ENCODE data around the gene TMEM270. TPM values are rescaled to one million over a fixed set of nuclear protein-coding genes. Genes with fewer than 3 reads are reported as not detected.
"Not testable (repeated sequence)": the region's sequence is repeated elsewhere in the genome, so short reads cannot be mapped to it uniquely, and the experiment has no call there.

The TMEM270 gene
- total RNA-seq, 1 donor from 2014 or later, result not detected

DNA sequence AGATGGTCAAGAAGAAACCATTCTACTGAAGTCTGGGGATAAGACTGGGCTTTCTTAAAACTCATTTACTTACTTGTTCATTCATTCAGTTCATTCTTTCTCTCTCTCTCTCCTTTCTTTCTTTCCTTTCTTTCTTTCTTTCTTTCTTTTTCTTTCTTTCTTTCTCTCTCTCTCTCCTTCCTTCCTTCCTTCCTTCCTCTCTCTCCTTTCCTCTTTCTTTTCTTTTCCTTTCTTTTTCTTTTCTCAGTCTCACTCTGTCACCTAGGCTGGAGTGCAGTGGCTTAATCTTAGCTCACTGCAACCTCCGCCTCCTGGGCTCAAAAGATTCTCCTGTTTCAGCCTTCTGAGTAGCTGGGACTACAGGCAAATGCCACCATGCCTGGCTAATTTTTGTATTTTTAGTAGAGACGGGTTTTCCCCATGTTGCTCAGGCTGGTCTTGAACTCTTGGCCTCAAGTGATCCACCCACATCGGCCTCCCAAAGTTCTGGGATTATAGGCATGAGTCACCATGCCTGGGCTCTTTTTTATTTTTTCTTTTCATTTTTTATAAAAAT lies 24.0 kb downstream of the TMEM270 start:
- intact Hi-C loops (cut with micrococcal nuclease), result not testable (repeated sequence)

DNA sequence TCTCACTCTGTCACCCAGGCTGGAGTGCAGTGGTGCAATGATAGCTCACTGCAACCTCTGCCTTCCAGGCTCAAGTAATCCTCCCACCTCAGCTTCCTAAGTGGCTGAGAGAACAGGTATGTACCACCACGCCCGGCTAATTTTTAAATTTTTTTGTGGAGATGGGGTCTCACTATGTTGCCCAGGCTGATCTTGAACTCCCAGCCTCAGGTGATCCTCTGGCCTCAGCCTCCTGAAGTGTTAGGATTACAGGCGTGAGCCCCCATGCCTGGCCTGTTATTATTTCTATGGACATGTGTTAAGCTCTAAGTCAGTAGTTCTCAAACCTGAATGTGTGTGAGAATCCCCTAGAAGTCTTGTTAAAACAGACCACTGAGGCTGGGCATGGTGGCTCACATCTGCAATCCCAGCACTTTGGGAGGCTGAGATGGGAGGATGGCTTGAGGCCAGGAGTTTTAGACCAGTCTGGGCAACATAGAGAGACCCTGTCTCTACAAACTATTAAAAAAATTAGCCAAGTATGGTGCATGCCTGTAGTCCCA lies 24.5 kb downstream of the TMEM270 start:
- intact Hi-C loops (cut with micrococcal nuclease), result no loop called here

DNA sequence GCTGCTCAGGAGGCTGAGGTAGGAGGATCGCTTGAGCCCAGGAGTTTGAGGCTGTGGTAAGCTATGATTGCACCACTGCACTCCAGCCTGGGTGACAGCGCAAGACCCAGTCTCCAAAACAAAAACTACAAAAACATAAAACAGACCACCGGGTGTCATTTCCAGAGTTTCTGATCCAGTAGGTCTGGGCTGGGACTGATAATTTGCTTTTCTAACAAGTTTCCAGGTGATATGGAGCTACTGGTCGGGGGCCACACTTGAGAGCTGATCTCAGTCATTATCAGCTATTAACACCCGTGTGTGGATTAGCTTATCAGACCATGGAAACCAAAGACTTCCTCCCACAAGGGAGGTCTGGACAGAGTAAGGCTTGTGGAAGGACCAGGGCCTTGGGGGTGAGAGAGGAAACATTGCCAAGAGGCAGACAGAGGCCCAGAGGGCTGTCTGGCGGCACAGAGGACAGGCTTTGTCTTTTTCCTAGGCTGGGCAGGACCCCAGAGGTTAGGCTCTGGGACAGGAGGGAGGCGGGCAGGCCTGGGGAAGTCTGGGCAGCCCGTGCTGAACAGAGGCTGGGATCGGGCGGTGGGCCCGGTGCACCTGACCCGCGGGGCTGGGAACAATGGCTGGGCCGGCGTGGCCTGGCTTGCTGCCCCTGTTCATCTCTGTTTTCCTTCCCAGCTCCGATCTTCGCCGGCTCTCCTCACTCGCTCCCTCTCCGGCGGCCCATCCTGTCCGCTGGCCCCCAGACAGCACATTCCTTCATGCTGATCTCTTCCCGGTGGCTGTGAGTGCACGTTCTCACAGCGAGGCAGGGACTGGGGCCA lies 25.2 kb downstream of the TMEM270 start:
- intact Hi-C loops (cut with micrococcal nuclease), result no loop called here

DNA sequence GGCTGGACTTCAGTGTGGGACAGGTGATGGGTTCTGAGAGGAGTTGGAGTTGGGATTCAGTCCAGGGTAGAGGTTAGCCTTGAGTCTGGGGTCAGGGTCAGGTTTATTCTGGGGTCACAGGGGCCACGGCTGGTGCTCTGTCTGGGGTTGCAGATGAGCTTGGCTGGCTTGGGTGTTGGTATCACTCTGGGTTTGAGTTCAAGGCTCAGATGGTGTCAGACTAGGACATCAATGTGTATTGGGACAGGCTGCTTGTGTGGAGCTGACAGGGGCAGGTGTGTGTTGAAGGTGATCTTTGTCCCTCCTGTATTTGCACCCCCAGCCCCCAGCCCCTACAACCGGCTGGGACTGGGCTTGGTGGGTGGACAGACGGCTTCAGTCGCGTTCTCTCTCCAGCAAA lies 26.8 kb downstream of the TMEM270 start:
- intact Hi-C loops (cut with micrococcal nuclease), result no loop called here

DNA sequence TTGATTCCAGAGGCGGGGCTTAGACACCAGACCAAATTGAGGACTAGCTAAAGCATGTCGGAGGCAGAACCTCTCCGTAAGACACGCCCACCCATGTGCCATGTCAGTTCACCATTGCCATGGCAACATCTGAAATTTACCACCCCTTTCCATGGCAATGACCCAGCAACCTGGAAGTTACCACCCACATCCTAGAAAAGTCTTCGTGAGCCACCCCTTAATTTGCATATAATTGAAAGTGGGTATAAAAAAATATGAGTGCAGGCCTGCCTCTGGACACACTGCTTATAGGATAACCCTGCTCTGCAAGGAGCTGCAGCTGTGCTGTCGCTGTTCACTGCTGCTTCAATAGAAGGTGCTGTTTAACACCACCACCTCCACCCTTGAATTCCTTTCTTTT lies 28.0 kb downstream of the TMEM270 start:
- intact Hi-C loops (cut with micrococcal nuclease), result no loop called here

DNA sequence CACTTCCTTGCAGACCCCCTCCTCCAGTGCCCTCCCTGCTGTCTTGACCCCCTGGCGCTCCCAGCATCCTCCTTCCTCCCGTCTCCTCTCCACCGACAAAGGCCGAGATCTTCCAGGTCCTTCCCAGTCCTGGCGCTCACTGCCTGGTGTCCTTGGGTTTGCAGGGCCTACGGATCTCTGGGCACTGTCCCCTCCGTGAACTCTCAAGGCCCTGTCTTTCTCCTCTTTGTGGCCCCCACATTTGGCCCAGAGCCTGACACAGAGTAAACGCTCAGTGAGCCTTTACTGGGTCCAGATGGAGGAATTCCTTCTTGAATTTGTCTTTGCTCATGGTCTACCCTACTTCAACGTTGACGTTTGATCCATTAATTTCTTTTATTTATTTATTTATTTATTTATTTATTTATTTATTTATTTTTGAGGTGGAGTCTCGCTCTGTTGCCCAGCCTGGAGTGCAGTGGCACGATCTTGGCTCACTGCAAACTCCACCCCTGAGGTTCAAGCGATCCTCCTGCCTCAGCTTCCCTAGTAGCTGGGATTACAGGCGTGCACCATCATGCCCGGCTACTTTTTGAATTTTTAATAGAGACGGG lies 29.7 kb downstream of the TMEM270 start:
- intact Hi-C loops (cut with micrococcal nuclease), result no loop called here

DNA sequence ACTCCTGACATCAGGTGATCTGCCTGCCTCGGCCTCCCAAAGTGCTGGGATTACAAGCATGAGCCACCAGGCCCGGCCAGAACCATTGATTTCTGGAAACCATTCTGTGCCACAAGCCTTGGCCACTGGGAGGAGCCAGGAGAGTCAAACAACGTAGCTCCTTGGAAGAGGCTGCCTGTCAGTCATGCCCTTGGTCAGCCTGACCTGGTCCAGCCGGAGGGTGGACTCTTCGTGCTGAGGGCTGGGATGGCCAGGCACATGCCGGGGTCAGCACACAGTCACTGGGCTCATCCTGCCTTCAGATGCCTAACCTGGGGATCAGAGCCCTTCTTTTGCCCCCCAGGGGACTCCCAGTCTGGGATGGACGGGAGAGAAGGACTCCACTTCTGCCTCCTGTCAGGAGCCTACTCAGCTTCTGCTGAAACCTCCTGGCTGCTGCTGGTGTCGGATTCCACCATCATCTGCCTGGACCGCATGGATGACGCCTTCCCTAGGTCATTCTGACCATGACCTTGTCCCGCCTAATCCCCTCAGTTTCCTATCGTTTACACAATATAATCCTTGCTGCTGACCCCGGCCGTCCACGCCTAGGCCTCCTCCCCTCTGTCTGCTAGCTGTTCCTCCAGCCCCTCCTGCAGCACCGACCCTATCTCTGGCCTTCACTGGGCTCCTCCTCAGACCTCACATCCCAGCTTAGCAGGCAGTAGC lies 30.4 kb downstream of the TMEM270 start:
- intact Hi-C loops (cut with micrococcal nuclease), result no loop called here

DNA sequence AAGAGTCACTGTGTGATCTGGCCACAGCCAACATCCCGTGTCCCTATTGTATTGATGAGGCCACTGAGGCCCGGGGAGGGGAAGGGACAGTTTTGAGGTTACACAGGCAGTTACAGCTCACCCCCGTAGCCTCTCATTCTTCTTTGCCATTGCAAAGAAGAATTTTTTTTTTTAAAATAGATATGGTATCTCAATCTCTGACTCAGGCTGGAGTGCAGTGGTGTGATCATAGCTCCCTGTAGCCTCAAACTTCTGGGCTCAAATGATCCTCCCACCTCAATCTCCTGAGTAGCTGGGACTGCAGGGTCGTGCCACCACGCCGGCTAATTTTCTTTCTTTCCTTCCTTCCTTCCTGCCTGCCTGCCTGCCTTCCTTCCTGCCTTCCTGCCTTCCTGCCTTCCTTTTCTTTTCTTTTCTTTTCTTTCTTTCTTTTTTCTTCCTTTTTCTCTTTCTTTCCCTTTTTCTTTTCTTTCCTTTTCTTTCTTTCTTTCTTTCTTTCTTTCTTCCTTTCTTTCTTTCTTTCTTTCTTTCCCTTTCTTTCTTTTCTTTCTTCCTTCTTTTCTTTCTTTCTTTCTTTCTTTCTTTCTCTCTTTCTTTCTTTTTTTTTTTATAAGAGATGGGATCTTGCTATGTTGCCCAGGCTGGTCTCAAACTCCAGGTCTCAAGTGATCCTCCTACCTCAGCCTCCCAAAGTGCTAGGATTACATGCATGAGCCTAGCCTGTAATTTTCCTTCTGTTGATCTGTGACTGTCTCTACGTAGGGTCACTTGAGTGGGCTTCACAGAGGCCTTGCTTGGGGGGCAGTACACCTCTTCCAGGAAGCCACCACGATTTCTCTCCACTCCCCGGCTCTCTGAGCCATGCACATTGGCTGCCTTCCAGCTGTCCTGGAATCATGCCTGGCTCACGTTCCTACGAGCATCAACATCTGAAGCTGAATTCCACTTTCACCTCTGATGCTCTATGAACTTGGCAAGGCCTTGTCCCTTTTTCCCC lies 31.3 kb downstream of the TMEM270 start:
- intact Hi-C loops (cut with micrococcal nuclease), result no loop called here

DNA sequence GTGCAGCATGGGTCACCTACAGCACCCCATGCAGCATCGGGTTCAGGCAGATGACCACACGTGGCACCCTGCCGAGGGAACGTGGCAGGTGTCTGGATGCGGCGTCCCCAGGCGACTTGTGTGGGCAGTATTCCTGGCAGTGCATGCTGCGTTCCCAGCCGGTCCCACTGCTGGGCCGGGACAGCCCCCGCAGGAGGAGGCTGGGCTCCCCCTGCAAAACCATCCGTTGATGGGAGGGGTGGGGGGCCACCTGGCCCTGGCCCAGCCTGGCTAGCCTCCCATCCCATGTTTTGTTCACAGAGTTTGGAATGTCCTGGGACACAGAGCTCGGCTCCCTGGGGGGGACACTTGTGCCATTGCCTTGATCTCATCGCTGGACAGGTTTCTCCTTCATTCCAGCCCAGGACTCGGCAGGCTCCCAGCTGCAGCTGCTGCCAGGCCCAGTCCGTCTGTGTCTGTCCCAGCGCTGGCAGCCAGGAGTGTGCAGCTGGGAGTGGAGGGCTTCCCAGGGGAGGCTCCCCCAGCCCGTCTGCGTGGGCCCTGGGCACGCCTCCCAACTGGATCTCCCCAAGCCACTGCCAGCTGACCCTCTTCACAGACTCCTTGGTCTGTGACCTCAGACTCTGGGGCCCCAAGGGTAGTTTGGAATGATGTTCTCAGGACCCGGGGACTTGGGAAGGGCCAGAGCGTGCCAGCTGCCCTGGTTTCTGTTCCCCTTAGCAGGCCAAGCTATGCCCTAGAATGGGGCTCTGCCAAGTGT lies 32.6 kb downstream of the TMEM270 start:
- intact Hi-C loops (cut with micrococcal nuclease), result no loop called here

DNA sequence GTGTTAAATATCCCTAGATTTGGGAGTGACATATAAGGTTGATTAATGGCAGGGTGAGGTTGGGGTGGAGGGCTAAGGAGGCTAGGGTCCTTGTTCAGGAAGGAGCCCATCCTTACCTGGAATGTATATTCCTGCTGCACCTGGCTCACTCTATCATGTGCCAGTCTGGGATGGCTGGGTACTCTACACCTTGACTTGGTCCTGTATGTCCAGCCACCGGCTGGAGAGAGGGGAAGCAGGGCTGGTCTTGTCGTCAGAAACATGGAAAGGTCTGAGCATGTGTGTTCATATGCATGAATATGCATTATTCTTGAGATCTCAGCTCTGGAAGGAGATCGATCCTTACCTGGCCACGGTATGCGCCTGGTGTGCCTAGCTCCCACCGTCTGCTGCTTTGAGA lies 33.2 kb downstream of the TMEM270 start:
- intact Hi-C loops (cut with micrococcal nuclease), result no loop called here

DNA sequence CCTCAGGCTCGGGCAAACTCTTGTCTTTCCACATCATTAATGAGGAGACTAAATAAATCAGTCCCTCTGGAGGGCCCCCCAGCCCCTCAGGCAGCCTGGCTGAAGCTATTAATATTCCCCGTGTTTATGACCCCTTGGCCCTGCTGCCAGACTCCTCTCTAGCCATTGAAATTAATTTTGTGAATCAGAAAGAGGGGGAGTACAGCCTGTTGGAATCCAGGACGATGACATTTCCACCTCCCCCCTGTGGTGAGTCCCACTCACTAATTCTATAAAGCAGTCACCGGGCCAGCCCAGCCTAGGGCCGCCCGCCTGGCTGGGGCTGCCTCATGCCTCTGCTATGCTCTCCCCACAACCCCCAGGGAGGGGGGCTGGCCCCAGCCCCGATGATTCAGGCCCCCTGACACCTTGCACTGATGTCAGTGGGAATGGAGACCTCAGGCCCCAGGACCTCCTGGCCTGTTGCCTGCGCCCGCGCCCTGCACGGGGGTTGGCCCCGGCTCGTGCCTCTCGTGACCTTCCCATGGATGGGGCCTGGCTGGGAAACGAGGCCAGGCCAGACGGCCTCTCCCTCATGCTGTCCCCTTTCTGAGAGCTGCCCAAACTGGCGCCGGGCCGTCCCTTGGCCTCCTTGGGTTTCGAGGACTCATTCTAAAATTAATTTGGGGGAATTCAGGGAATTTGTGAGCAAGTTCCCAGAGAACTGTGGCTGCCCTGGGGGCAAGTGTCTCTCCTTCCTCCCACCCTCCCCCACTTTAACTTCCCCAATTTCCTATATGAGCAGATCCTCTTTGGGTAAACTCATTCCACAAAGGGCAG lies 34.0 kb downstream of the TMEM270 start:
- intact Hi-C loops (cut with micrococcal nuclease), result no loop called here

DNA sequence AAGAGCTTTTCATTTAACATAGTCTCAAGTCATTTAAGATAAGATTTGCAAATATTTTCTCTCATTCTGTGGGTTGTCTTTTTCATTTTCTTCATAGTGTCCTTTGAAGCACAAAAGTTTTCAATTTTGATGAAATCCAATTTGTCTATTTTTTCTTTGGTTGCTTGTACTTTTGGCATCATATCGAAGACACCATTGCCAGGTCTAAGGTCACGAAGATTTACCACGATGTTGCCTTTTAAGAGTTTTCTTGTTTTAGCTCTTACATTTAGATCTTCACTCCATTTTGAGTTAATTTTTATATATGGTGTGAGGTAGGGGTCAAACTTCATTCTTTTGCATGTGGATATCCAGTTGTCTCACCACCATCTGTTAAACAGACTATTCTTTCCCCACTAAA lies 34.7 kb downstream of the TMEM270 start:
- intact Hi-C loops (cut with micrococcal nuclease), result no loop called here

DNA sequence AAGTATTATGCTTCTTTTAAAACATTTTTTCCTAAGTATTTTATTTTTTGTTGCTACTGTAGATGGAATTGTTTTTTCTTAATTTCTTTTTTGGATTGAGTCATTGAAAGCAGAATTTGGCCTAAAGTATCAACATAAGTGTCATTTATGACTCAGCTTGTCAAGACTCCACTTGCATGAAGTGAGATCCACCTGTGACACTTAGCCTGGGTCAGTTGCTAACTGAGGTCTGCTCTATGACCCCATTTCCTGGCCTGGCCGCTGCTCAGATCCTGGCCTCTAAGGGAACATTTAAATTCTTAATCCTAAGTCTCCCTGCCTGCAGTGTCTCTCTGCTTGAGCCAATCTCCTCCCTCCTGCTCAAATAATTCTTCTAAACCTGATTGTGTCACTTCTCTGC lies 35.5 kb downstream of the TMEM270 start:
- intact Hi-C loops (cut with micrococcal nuclease), result no loop called here

DNA sequence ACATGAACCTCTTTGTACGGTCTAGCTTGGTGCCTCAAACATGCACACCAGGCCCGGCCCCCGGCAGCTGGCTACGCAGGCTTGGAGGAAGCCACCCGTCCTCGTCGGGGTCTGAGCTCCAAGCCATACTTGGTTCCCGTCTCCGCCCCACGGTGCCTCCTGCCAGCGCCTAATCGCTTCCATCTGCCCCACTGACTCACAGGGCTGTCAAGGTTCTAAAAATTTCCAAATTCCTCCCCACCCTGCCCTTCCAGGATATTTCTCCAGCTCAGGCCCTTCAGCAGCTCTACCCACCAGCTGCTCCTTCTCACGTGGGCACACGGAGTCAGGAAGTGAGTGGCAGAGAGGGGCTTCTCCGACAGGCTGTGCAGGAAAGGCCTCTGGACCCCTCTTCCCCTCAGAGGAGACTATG lies 38.8 kb downstream of the TMEM270 start:
- intact Hi-C loops (cut with micrococcal nuclease), result no loop called here

DNA sequence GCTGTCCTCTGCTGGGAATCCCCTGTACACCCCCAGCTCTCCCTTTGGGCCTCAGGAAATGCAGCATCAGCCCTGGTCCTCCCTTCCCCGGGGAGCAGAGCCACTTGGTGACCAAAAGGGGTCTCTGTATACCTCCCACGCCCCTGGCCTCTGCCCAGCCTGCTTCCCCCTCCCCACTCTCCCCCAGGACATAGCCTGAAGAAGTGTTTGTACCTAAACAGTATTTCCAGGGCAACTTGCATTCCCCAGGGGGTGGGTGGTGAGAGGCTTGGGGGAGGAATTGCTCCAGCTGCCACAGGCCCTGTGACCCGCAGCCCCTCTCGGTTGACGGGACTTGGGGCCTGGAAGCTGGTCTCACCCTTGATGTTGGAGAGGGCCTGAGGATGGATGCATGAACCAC lies 39.3 kb downstream of the TMEM270 start:
- intact Hi-C loops (cut with micrococcal nuclease), result no loop called here

DNA sequence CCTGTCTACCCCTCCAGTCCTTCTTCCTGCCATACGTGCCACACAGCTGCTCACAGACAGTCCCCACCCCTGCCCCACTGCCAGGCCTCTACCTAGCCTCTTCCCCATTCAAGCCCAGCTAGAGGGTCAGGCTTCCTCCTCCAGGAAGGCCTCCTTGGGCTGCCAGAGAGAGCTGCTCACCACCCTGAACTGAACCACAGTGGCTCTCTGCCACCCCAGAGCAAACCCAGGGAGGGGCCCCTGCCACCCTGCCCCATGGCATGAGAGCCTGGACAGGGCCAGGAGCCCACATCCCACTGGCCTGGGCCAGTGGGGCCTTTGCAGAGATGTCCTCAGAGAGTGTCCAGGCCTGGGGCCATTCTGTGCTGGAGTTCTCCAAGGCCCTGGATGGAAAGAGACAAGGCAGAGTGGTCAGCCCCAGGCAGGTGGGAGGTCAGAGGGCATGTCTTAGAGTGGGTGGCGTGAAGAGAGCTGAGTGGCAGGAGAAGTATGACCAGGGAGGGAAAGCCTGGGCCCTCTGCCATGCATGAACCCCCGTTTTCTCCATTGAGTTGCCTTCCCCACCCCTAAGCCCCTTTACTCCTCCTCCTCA lies 40.4 kb downstream of the TMEM270 start:
- intact Hi-C loops (cut with micrococcal nuclease), result no loop called here

DNA sequence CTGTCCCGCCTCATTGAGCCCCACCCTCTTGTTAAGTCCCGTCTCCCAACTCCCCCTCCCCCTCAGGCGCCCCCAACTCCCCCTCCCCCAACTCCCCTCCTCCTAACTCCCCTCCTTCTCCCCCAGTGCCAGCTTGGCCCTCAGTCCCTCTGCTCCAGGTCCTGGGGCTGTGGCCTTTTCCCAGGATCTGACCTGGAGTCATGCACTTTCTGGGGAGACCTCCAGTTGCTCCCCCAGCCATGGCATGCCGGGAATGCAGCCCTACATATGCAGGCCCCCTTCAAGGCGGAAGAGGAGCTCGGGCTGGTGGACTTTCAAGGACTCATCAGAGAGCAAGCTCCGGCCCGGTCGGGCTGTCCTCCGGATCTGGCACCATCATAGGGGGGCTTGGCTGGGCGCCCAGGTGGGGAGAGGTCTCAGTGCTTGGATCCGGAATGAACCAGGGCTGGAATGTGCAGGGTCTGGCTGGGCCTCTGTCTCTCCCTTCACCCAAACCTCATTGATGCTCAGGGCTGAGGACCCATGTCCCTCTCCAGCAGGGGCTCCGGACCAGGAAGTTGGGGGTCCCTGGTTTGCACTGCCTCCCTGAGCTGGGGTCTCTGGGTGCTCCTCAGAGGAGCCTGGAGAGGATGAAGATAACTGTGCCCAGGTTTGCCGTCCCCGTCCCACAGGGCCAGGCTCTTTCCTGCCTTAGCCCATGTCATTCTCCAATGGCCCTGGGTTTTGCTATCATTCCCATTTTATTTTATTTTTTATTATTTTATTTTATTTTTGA lies 41.1 kb downstream of the TMEM270 start:
- intact Hi-C loops (cut with micrococcal nuclease), result no loop called here

Data from T-helper 1 cell treated with Interleukin-12 subunit alpha and Interleukin-12 subunit beta and Interleukin-4 antibody, amounts not matched to agents 30 ng/mL and 1 ng/mL, for 36 hours (primary cell).